ENCODE results near the gene MFSD11.
"Not testable (repeated sequence)": the region's sequence is repeated elsewhere in the genome, so short reads cannot be mapped to it uniquely, and the experiment has no call there.

The MFSD11 gene

DNA sequence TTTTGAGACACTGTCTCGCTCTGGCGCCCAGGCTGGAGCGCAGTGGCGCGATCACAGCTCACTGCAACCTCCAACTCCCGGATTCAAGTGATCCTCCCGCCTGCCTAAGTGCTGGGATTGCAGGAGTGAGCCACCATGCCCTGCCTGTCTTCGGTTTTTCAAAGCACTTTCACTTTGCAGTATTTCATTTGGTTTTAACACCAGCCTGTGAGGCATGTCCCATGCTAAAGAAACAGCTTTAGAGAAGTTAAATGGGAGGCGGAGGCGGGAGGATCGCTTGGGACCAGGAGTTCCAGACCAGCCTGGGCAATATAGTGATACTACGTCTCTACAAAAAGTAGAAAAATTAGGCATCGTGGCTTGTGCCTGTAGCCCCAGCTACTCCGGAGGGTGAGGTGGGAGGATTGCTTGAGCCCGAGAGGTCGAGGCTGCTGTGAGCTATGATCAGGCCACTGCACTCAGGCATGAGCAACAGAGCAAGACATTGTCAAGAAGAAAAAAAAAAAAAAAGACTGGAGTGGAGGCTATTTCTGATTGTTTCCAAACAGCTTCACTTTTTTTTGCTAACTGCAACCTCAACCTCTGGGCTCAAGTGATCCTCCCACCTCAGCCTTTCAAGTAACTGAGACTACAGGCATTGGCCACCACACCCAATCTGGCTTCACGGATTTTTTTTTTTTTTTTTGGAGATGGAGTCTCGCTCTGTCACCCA, 10.0 kb upstream of the MFSD11 start:
- DNase-seq = no peak

DNA sequence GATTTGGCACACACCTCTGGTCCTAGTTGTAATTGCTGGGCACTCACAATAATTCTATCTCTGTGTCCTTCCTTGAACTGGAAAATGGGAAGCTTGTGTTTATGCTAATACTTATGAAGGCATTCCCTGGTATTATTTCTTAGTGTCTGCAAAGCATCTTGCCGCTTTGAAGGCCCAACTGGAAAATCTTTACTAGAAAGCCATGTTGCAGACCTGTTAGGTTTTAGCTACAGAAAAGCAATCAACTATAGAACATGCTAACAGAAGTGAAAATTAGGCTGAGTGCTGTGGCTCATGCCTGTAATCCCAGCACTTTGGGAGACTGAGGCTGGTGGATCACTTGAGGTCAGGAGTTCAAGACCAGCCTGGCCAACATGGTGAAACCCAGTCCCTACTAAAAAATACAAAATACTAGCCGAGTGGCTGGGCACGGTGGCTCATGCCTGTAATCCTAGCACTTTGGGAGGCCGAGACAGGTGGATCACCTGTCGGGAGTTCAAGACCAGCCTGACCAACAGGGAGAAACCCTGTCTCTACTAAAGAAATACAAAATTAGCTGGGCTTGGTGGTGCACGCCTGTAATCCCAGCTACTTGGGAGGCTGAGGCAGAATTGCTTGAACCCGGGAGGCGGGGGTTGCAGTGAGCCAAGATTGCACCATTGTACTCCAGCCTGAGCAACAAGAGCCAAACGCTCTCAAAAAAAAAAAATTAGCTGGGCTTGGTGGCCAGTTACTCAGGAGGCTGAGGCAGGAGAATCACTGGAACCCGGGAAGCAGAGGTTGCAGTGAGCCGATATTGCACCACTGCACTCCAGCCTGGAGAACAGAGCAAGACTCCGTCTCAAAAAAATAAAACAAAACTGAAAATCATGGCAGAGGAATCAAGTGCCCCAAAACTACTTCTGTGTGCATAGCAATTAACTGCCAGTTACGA, 5.9 kb upstream of the MFSD11 start:
- DNase-seq = not testable (repeated sequence)

DNA sequence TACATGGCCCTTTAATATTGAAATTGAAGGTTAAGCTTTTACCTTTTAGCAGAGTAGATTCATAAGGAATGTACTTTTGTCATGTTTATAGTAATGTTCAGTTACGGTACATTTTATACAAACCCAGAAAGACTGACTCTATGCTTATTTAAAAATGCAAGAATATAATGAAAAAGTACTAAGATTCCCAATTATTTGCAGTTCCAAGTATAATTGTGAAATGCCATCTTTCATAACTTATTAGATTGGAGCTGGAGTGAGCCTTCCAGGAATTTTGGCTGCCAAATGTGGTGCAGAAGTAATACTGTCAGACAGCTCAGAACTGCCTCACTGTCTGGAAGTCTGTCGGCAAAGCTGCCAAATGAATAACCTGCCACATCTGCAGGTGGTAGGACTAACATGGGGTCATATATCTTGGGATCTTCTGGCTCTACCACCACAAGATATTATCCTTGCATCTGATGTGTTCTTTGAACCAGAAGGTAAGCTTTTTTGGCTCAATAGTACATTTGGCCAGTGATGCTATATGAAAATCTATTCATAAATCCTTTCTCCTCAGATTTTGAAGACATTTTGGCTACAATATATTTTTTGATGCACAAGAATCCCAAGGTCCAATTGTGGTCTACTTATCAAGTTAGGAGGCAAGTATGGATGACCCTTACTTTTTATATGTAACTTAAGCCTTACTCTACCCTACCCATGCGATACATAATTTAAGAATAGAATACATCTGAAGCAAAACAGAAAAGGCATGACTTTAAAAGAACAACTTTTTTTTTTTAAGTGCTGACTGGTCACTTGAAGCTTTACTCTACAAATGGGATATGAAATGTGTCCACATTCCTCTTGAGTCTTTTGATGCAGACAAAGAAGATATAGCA, 4.9 kb upstream of the MFSD11 start:
- no peak for DNase-seq

DNA sequence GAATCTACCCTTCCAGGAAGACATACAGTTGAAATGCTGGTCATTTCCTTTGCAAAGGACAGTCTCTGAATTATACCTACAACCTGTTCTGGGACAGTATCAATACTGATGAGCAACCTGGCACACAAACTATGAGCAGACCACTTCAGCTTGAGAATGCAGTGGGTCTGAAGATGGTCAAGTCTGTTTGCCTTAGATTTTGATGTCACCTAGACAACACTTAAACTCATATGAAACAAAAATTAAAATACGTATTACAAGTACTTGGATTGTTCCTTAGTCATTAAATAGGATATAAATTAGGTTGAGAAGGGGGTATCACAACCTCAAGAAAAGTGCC, 4.3 kb upstream of the MFSD11 start:
- DNase-seq = no peak

DNA sequence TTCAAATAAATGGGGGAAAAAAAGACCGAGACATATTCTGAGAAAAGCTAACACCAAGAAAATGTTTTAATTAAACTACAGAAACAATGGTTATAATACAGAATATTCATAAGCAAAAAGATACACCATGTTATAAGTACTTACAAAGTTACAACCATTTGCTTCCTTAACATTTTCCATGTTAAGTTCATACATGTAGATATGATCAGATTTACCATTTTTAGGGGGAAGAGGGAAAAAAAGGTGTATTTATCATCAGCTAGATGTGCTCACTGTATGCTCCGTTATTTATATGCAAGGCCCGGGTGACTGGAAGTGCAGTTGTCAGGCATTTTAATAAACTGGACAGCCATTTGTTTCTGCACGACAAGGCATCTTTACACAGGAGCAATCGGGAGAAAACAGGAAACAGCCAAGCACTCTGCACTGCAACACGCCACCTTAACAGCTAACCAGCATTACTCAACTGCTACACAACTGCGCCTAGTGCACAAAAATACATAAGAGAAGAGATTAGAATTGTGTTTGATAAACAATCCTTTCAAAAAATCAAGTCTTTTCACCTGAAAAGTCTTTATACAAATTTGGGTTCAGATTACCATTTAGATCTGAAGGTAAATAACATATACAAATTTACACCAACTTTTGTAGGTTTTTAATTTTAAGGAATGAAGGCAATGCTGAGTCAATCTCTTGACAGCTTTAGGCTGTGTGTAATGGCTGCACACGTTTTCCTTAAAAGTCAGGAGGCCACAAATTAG, 3.7 kb upstream of the MFSD11 start:
- DNase-seq = no peak

DNA sequence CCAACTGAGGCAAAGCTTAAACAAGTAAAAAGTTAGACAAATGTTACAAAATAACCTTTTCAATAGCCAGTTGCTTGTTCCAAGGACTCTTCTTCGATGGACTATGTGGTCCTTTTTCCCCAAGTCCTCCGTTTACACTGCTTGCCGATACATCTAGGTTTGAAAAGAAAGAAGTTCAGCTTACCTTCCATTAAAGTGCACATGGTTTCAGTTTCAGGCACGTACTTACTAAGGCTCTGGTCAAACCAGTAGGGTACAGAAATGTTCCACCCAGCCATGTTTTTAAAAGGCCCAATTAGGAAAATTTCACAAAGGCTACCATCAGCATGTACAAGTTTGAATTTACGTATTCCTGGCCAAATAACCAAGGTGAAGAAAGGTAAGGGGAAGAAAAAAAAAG, 2.9 kb upstream of the MFSD11 start:
- no peak for DNase-seq

DNA sequence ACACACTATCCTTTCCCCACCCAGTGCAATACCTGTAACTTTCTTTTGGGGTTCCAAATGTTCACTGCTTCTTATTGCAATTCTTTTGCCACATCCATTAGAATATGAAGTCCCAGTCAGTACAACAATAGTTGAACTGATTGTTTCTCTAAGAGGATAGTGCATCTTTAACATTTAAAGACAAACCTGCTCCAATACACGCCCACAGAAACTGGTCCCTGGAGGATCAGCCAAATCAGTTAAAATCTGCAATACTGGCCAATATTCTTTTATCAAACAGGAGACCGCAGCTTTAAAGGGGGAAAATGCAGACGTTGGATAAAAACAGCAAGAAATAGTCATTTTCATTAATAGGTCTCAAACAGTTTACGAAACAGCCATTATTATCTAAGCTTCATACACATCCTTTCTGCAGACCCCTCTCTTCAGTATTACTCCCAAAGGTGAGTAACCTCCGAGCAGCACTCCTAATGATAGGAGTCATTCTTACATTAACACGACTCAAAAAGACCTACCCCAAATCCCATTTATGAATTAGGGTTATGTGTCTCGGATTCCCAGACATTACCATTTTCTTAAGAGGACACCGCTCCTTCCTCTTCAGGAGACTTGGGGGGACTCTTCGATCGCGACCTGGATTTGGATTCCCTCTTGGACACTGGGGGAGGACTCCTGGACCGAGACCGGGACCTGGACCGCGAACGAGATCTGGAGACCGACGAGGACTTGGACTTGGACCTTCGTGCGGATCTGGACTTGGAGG, 2.2 kb upstream of the MFSD11 start:
- no peak for DNase-seq

DNA sequence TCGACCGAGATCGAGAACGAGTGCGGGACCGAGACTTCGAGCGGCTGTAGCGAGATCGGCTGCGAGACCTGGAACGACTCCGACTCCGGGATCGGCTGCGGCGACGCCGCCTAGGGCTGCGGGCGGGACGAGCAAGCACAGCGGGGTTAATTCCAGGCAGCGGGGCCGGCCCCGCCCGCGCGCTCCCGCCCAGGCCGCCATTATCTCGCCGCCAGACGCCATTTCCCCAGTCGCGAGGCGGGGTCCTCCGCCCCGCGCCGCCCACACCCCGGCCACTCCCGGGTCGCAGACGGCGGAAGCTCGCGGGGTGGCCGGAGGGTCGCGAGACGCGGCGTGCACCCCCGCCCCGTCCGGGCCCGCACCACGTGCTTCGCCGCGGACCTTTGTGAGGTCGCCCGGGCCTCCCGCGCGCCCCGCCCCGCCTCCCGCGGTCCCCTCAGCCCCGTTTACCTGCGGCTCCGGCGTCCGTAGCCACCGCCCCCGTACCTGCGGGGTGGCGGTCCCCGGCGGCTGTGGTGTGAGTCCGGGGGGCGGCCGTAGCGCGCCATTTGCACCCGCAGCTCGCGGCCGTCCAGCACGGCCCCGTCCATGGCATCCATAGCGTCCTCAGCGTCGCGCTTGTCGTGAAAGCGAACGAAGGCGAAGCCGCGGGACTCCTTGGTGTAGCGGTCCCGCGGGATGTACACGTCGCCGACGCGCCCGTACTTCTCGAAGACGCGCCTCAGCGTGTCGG, 1.4 kb upstream of the MFSD11 start:
- DNase-seq = no peak

DNA sequence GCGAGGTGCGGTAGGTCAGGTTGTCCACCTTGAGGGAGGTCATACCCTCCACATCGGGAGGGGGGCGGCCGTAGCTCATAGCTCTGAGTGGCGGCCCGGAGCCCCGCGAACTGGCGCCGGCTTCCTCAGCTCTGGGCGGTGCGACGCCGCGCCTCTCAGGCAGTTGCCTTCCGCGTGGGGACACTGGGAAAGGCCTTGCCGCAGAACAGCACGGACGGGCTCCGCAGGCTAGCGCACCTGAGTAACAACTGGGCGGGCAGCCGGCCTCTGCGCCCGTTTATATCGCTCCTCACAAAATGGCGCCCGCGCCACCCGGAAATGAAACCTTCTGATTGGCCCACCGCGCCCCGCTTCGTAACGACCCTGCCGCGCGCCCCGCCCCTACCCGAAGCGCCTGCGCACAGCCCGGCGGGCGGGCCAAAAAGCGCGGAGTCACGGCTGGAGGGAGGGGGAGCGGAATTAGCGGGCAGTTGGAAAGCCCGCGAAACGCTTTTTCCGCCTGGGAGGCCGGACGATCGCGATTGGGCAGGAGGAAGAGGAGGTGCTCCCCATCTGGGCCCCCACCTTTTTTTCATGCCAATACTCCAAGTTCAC, 740 bp upstream of the MFSD11 start, which contains the start of gene SRSF2:
Gene SRSF2 (minus strand): TSS at position 250 of the 594 bp plus-strand sequence. CDS start 171 bp downstream, at position 79.
- peak; percentile 99 for DNase-seq

DNA sequence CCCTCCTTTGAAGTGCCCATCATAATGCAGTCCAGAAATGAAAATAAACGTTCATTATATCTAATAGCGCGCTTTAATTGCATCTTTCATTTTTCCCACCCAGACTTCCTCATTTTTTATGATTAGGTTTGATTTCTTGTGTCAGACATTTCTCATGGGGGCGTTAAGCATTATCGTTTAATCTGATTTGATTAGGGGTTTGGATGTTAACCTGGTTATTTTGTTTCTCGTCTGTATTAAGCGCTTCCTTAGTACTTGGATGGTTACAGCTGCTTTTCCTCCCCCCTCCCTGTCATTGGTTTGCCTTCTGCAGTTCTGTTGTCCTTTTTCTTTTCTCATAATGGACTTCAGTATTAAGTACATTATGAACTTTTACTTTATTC, 540 bp downstream of the MFSD11 start:
- DNase-seq = no peak

DNA sequence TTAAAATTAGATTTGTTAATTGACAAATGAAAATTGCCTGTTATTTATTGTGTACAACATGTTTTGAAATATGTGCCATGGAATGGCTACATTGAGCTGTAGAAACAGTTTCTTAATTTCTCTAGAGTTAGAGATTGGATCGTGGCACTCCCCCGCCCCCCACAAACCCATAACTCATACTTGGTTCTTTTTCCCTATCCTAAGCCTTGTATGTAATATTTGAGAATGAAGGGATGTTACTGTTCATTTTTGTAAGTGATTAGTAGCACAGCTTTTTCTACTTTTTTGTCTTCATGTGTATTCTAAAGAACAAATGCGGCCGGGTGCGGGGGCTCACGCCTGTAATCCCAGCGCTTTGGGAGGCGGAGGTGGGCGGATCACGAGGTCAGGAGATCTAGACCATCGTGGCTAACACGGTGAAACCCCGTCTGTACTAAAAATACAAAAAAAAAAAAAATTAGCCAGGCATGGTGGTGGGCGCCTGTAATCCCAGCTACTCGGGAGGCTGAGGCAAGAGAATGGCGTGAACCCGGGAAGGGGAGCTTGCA, 1.7 kb downstream of the MFSD11 start:
- not testable (repeated sequence) for DNase-seq

DNA sequence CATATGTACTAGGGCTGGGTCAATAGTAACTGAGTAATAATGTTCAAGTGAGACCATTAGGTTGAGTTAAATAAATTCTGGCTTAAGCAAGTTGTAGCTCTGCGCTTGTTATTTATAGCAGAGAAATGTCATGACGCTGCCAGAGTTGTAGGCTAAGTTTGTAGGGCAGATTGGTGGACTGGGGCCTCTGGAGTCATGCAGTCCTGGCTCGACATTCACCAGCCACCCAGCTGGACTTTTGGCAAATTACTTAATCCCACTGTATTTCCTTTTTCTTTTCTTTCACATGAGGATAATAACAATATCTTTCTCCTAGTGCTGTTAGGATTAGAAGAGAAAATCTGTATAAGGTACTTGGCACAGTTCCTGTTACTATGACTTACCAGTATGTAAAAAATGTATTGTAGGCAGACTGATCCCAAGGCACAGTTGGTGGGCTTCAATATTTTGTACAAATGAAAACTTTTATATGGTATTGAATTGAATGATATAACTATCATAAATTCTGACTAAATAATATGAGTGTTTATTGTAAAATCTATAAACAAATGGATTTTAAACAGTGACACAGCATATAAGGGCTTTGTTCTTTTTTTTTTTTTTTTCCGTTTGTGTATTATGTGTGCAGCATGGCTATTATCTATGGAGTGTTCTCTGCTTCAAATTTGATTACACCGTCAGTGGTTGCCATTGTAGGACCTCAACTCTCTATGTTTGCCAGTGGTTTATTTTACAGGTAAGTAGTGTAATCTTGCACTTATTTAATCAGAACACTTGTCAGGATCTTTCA, 2.6 kb downstream of the MFSD11 start:
- DNase-seq = peak; percentile 36

DNA sequence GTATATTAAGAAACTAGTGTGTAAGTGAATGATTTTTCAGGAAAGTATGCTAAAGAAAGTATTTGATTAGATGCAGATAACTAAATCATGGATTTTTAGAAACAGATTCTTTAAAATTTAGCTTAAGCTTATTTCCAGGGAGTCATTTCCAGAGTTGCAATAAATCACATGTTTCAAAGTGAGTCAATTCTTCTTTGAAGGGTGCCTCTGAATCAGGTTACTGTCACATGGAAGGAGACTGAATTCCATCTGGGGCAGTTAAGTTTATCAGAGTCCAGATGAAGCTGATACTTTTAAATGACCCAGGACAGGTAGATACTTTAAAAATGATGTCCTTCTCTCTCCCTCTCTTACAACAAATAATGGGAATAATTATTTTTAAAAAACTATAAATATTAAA, 5.0 kb downstream of the MFSD11 start:
- no peak for DNase-seq

DNA sequence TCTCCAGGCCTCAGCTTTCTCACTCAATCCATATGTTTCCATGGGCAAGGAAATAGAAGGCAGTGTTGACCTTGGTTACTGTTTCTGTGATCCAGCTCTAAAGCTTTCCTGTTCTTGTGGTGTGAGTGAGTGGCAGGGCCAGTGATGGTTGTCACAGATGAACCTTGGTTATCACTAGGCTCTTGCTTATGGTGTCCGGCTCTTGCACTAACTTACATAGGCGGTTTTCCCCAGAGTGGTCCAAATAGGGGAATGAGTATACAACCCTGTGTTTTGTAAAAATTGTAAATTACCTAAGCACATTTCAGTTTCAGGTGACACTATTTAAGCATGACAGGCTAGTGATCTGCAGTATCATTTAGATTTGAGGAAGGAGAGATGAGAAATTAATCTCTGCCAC, 6.8 kb downstream of the MFSD11 start:
- DNase-seq = no peak

DNA sequence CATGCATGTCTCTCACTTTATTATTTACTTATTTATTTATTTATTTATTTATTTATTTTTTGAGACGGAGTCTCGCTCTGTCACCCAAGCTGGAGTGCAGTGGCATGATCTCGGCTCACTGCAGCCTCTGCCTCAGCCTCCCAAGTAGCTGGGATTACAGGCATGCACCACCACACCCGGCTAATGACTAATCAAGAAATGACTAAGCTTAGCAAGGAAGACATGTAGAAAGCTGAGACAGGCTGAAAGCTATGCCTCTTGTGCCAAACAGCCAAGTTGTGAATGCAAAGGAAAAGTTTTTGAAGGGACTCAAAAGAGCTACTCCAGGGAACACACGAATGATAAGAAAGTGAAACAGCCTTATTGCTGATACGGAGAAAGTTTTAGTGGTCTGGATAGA, 7.9 kb downstream of the MFSD11 start:
- not testable (repeated sequence) for DNase-seq

DNA sequence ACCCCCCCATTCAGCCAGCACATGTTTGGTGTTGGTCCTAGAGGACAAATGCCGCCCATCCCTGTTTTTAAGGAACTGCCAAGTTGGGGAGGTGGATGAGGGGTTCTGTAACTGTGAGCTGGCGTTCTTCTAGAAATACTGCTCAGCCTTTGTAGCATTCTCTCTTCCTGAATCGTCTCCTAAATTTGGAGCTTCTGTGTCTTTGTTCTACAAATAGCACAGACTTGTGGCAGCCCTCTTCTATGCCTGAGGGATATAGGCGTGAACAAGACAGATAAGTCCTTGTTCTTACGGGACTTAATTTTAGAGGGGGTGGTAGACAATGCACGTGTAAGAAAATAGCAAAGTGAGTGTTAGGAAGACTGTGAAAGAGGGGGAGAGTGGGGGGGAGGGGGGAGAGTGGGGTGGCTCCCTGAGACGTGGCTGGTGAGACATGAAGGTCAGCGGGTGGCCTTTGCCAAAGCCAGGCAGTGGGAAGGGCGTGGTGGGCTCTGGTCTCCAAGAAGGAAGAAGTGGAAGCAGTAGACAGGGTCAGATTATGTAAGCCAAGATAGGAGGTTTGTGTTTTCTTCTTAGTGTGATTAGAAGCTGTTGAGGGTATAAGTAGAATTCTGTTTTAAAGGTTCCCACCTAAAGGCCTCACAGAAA, 9.9 kb downstream of the MFSD11 start:
- DNase-seq = no peak

DNA sequence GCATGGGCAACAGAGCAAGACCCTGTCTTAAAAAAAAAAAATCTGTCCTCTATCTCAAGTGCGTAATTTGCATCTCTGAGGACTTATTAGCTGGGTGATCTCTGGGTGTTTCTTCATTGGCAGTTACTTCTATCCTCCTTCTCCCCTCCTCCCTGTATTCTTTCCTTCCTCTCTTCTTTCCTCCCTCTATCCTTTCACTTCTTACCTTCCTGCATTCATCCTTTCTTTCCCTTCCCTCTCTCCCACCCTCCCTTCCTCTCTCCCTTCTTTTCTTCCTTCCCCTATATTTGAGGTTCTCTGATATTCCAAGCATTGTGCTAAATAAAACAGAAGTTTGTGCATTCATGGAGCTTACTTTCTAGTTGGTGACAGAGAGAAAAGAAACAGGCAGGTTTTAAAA, 10.7 kb downstream of the MFSD11 start:
- no peak for DNase-seq

DNA sequence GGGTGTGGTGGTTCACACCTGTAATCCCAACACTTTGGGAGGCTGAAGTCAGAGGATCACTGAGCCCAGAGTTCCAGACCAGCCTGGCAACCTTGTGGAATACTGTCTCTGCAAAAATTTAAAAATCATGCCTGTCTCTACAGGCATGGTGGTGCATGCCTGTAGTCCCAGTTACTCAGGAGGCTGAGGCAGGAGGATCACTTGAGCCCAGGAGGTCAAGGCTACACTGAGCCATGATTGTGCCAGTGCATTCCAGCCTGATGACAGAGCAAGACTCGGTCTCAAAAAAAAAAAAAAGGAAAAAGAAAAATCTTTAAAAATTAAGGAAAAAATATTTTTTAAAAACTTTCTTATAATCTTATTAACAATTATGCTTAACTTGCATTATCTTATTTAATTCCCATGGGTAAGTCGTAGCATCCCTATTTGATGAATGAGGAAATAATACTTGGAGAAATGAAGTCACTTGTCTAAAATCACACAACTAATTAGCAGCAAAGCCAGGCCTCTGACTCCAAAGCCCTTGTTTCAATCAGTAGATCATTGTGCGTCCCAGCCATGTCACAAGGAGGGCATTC, 13.6 kb downstream of the MFSD11 start:
- DNase-seq = no peak

All from NCI-H2081 treated with DMSO at 0.1 percent for 48 hours (cell line).